ENCODE measurements around the gene MAPKAPK2.
A peak's percentile ranks its signal among the peaks of the same experiment; 100 is the strongest.

The MAPKAPK2 gene

DNA sequence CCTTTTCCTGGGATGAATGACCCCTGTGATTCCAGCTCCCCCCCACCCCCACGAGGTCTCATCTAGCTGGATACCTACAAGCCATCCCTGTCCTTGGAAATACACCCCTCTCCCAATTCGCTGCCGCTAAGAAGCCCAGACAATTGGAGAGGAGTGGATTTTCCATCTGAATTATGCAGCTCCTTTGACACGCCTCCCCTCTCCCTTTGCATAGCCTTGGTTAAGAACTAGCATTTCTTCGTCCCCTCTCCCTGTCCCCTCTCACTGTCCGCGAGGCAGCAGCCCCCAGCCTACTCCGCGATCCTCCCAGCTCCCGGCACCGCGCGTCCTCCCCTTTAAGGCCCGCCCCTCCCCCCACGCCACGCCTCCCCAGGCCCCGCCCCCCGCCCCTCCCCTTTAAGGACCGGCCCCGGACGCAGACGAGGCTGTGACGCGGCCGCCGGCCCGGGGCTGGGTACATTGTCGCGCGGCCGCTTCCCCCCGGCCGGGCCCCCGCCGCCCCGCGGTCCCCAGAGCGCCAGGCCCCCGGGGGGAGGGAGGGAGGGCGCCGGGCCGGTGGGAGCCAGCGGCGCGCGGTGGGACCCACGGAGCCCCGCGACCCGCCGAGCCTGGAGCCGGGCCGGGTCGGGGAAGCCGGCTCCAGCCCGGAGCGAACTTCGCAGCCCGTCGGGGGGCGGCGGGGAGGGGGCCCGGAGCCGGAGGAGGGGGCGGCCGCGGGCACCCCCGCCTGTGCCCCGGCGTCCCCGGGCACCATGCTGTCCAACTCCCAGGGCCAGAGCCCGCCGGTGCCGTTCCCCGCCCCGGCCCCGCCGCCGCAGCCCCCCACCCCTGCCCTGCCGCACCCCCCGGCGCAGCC is at the start of gene MAPKAPK2:
MAPKAPK2 (plus strand) TSS at position 428 of the 856 bp plus-strand sequence; CDS start at position 753, 325 bp downstream.
- H3K9ac ChIP-seq: peak within 1 kb of the TSS; percentile 33; the same call in 1 of the 2 replicates
- no peaks in the 10 kb centered on the region for H3K36me3 ChIP-seq (ENCODE audit: insufficient read depth)
- H3K4me1 ChIP-seq (ENCODE audit: low read depth, poor library complexity, severe bottlenecking): peaks cover 37% of the 10 kb centered on the region
- H2AFZ ChIP-seq (ENCODE audit: low read depth): peak within 1 kb of the TSS; percentile 68
- TF ChIP-seq, protein P1, sequence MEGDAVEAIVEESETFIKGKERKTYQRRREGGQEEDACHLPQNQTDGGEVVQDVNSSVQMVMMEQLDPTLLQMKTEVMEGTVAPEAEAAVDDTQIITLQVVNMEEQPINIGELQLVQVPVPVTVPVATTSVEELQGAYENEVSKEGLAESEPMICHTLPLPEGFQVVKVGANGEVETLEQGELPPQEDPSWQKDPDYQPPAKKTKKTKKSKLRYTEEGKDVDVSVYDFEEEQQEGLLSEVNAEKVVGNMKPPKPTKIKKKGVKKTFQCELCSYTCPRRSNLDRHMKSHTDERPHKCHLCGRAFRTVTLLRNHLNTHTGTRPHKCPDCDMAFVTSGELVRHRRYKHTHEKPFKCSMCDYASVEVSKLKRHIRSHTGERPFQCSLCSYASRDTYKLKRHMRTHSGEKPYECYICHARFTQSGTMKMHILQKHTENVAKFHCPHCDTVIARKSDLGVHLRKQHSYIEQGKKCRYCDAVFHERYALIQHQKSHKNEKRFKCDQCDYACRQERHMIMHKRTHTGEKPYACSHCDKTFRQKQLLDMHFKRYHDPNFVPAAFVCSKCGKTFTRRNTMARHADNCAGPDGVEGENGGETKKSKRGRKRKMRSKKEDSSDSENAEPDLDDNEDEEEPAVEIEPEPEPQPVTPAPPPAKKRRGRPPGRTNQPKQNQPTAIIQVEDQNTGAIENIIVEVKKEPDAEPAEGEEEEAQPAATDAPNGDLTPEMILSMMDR (conservative IDR thresholded peaks at IDR 0.05; ENCODE audit: low read depth, low read length): no peak
- peak within 1 kb of the TSS; percentile 76 for H3K4me2 ChIP-seq
- H4K20me1 ChIP-seq (ENCODE audit: insufficient read depth): 0 out of 2 replicates have a peak, but pooled peaks cover 3% of the 10 kb centered on the region
- H3K4me3 ChIP-seq (IDR thresholded peaks at IDR 0.05; ENCODE audit: insufficient read depth, low read depth, low read length): peak within 1 kb of the TSS; percentile 95
- peaks cover 27% of the 10 kb centered on the region; the same call in 1 of the 2 replicates for H3K27me3 ChIP-seq (ENCODE audit: insufficient read depth, low read depth)
- H3K79me2 ChIP-seq (ENCODE audit: insufficient read depth, low read depth): peaks cover 17% of the 10 kb centered on the region; the same call in 1 of the 2 replicates
- no peak within 1 kb of the TSS for H3K27ac ChIP-seq

DNA sequence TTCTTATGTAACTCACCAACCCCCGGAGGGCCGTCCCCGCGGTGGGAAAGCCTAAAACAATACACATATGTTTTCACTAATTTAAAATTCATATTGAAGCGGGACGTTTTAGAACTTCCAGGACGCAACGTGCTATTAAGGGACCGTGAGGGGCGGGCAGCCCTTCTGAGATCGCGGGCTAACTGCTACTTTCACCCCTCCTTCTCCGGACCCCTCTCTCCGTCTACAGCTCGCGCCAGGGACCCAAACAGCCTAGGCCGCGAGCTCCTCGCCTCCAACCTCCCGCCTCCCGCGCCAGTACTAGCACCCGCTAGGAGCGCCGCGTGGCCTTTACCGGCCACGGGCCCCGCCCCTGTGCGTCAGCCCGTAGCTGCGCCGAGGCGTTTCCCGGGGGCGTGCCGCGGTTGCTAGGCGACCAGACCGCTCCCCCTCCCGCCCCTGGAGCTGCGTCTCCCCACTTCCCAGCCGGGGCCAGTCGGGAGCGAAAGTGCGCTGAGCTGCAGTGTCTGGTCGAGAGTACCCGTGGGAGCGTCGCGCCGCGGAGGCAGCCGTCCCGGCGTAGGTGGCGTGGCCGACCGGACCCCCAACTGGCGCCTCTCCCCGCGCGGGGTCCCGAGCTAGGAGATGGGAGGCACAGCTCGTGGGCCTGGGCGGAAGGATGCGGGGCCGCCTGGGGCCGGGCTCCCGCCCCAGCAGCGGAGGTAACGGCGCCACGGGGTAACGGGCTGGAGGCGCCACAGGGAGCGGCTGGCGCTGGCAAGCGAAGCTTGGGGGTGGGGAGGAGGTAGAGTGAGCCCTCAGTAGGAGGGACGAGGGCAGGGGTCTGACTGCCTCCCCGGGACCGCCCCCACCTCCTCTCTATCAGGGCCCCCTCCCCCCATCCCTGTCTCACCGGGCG is 49.4 kb upstream of the MAPKAPK2 start, which contains the start of gene DYRK3:
DYRK3 (plus strand) TSS at position 457 of the 898 bp plus-strand sequence; CDS start at position 625, 168 bp downstream.
- Histone ChIP-seq H2AFZ (ENCODE audit: low read depth) (peak within 1 kb of the TSS; percentile 94), H3K4me2 (peak within 1 kb of the TSS; percentile 74), H3K4me1 (ENCODE audit: low read depth, poor library complexity, severe bottlenecking) (peaks cover 20% of the 10 kb centered on the region), H3K36me3 (ENCODE audit: insufficient read depth) (no peaks in the 10 kb centered on the region), H3K4me3 (IDR thresholded peaks at IDR 0.05; ENCODE audit: insufficient read depth, low read depth, low read length) (peak within 1 kb of the TSS; percentile 81), H3K27me3 (ENCODE audit: insufficient read depth, low read depth) (peaks cover 6% of the 10 kb centered on the region; the same call in 1 of the 2 replicates), H3K27ac (no peak within 1 kb of the TSS), H3K9ac (no peak within 1 kb of the TSS; the same call in 1 of the 2 replicates), H3K79me2 (ENCODE audit: insufficient read depth, low read depth) (no peaks in the 10 kb centered on the region), H4K20me1 (ENCODE audit: insufficient read depth) (no peaks in the 10 kb centered on the region)
- TF ChIP-seq, protein P1 (conservative IDR thresholded peaks at IDR 0.05; ENCODE audit: low read depth, low read length): no peak

DNA sequence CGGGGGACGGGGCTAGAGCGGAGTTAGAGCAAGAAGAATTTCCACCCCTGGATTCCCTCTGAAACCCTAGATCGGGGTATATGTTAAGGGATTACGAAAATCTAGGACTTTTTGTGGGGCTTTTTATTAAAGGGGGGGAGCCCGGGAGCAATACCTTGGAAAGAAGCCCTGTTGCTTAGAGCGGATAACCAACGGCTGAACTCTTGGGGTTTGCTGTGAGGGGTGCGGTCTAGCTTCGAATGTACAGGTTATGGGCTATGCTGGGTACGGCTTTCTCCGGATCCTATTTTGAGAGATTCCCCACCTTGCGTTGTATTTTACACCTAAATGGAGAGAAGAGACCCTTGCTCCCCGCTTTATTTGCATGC is 48.7 kb upstream of the MAPKAPK2 start:
- H3K27me3 ChIP-seq (ENCODE audit: insufficient read depth, low read depth): peaks cover 6% of the 10 kb centered on the region; the same call in 1 of the 2 replicates
- H3K4me3 ChIP-seq (IDR thresholded peaks at IDR 0.05; ENCODE audit: insufficient read depth, low read depth, low read length): peak overlapping the region; percentile 81
- H3K4me2 ChIP-seq: peak overlapping the region; percentile 74
- H4K20me1 ChIP-seq (ENCODE audit: insufficient read depth): no peaks in the 10 kb centered on the region
- TF ChIP-seq, protein P1 (conservative IDR thresholded peaks at IDR 0.05; ENCODE audit: low read depth, low read length): no peak
- H3K36me3 ChIP-seq (ENCODE audit: insufficient read depth): no peaks in the 10 kb centered on the region
- H3K4me1 ChIP-seq (ENCODE audit: low read depth, poor library complexity, severe bottlenecking): peaks cover 16% of the 10 kb centered on the region
- no peak overlapping the region; the same call in 1 of the 2 replicates for H3K9ac ChIP-seq
- H3K79me2 ChIP-seq (ENCODE audit: insufficient read depth, low read depth): no peaks in the 10 kb centered on the region
- no peak overlapping the region for H3K27ac ChIP-seq
- peak overlapping the region; percentile 94 for H2AFZ ChIP-seq (ENCODE audit: low read depth)

DNA sequence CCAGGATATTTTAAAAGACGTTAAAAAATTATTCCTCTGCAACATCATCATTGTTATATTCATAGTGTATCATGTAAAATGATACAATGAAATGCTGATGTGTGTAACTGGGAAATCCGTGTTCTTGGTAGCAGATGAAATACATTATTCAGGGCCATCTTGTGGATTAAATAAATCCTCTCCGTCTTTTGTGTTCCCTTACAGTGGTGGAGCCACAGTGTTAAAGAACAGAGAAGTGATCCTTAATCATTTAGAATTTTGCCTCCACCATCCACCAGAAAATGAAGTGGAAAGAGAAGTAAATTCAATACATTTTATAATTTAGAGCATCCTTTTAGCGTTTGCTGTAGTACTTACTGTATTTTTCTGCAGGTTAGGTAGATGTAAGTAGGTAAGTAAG is 48.0 kb upstream of the MAPKAPK2 start:
- H3K4me3 ChIP-seq (IDR thresholded peaks at IDR 0.05; ENCODE audit: insufficient read depth, low read depth, low read length): no peak overlapping the region
- H3K79me2 ChIP-seq (ENCODE audit: insufficient read depth, low read depth): no peaks in the 10 kb centered on the region

More for the DNA sequence above, 48.0 kb upstream of the MAPKAPK2 start:
- no peak overlapping the region for H2AFZ ChIP-seq (ENCODE audit: low read depth)
- H3K4me1 ChIP-seq (ENCODE audit: low read depth, poor library complexity, severe bottlenecking): peaks cover 15% of the 10 kb centered on the region
- peak overlapping the region; percentile 74; the same call in 1 of the 2 replicates for H3K4me2 ChIP-seq
- TF ChIP-seq, protein P1 (conservative IDR thresholded peaks at IDR 0.05; ENCODE audit: low read depth, low read length): no peak
- H4K20me1 ChIP-seq (ENCODE audit: insufficient read depth): no peaks in the 10 kb centered on the region
- H3K36me3 ChIP-seq (ENCODE audit: insufficient read depth): no peaks in the 10 kb centered on the region
- peaks cover 6% of the 10 kb centered on the region; the same call in 1 of the 2 replicates for H3K27me3 ChIP-seq (ENCODE audit: insufficient read depth, low read depth)
- H3K9ac ChIP-seq: no peak overlapping the region
- no peak overlapping the region for H3K27ac ChIP-seq

All from KMS-11 (cell line).